GM23338 (cell line): Measurements from ENCODE around the gene IRF2. TPM values are rescaled to one million over a fixed set of nuclear protein-coding genes. Genes with fewer than 3 reads are reported as not detected.
A peak's percentile ranks its signal among the peaks of the same experiment; 100 is the strongest.

Source experiments
- ATAC-seq: fragments of 200-7000 bp; cut with Tn5 transposase; 3 replicates; pipeline ENCODE4 v1.9.1; 2020
- DNase-seq: peaks from one replicate; pipeline ENCODE4 v3.0.0-alpha.2; 2015; ENCODE audit warnings: low spot score
- H2AFZ ChIP-seq: fragments of 200-600 bp; sonication (generic); 2 replicates; pipeline ENCODE4 v1.8.0; 2016; ENCODE audit warnings: antibody characterized with exemption, mild to moderate bottlenecking, moderate library complexity
- H3F3A ChIP-seq: fragments of 200-600 bp; sonication (generic); replicated peaks from 2 replicates; pipeline ENCODE4 v1.8.0; 2017; ENCODE audit warnings: antibody characterized with exemption, mixed run types, low read depth
- H3K27ac ChIP-seq: fragments of 200-600 bp; sonication (generic); 2 replicates; pipeline ENCODE4 v1.6.1; 2016; ENCODE audit warnings: low read depth
- H3K27me3 ChIP-seq: fragments of 200-600 bp; sonication (generic); 2 replicates; pipeline ENCODE4 v1.8.0; 2016; ENCODE audit warnings: mild to moderate bottlenecking, mixed run types, moderate library complexity; ENCODE audit not compliant: insufficient read depth
- H3K36me3 ChIP-seq: fragments of 200-600 bp; sonication (generic); 2 replicates; pipeline ENCODE4 v1.8.0; 2016; ENCODE audit warnings: mild to moderate bottlenecking; ENCODE audit not compliant: insufficient read depth
- H3K4me1 ChIP-seq: fragments of 200-600 bp; sonication (generic); 2 replicates; pipeline ENCODE4 v1.8.0; 2016; ENCODE audit warnings: mild to moderate bottlenecking, moderate library complexity; ENCODE audit not compliant: insufficient read depth
- H3K4me2 ChIP-seq: fragments of 200-600 bp; sonication (generic); 2 replicates; pipeline ENCODE4 v1.7.1; 2017; ENCODE audit warnings: mixed run types
- H3K4me3 ChIP-seq: fragments of 200-600 bp; sonication (generic); 2 replicates; pipeline ENCODE4 v1.6.1; 2016; ENCODE audit warnings: mixed run types
- H3K79me2 ChIP-seq: fragments of 200-600 bp; sonication (generic); replicated peaks from 2 replicates; pipeline ENCODE4 v1.8.0; 2017; ENCODE audit warnings: mild to moderate bottlenecking; ENCODE audit not compliant: insufficient read depth
- H3K9me2 ChIP-seq: fragments of 200-600 bp; sonication (generic); 2 replicates; pipeline ENCODE4 v1.8.0; 2017; ENCODE audit not compliant: insufficient read depth
- H4K20me1 ChIP-seq: fragments of 200-600 bp; sonication (generic); replicated peaks from 2 replicates; pipeline ENCODE4 v1.8.0; 2017; ENCODE audit warnings: mild to moderate bottlenecking; ENCODE audit not compliant: insufficient read depth
- H3K27ac Mint-ChIP-seq: 2 replicates; pipeline ENCODE4 v1.8.0; 2020; ENCODE audit warnings: inconsistent platforms, mild to moderate bottlenecking, moderate library complexity, mixed read lengths
- H3K27me3 Mint-ChIP-seq: 3 replicates; pipeline ENCODE4 v1.8.0; 2022; ENCODE audit warnings: low read depth, mild to moderate bottlenecking, moderate library complexity, mixed read lengths, inconsistent platforms; ENCODE audit not compliant: insufficient read depth, poor library complexity
- H3K36me3 Mint-ChIP-seq: 3 replicates; pipeline ENCODE4 v1.8.0; 2021; ENCODE audit warnings: low read depth, mild to moderate bottlenecking, inconsistent platforms, moderate library complexity, mixed read lengths
- H3K4me1 Mint-ChIP-seq: 3 replicates; pipeline ENCODE4 v1.8.0; 2020; ENCODE audit warnings: mild to moderate bottlenecking, inconsistent platforms, mixed read lengths
- H3K4me3 Mint-ChIP-seq: 3 replicates; pipeline ENCODE4 v1.8.0; 2021; ENCODE audit warnings: moderate library complexity, mild to moderate bottlenecking, inconsistent platforms, mixed read lengths
- H3K9me3 Mint-ChIP-seq: 3 replicates; pipeline ENCODE4 v1.8.0; 2020; ENCODE audit warnings: moderate library complexity, mild to moderate bottlenecking, inconsistent platforms, mixed read lengths
- CREB1 ChIP-seq: fragments of 250-450 bp; sonication (Bioruptor Pico); IDR thresholded peaks from 2 replicates; pipeline ENCODE4 v1.5.0; 2020; ENCODE audit warnings: low read depth, mild to moderate bottlenecking, moderate library complexity
- NANOG ChIP-seq: IDR thresholded peaks from 2 replicates; pipeline ENCODE4 v1.6.1; 2016; ENCODE audit warnings: antibody characterized with exemption, borderline replicate concordance
- POLR2AphosphoS5 ChIP-seq: IDR thresholded peaks from 2 replicates; pipeline ENCODE4 v1.6.1; 2016; ENCODE audit warnings: antibody characterized with exemption, low read depth
- ZNF114 ChIP-seq: fragments of 250-450 bp; sonication (Bioruptor Pico); IDR thresholded peaks from 2 replicates; pipeline ENCODE4 v1.5.0; 2020; ENCODE audit warnings: mild to moderate bottlenecking, moderate library complexity
- ZNF331 ChIP-seq: fragments of 250-450 bp; sonication (Bioruptor Pico); IDR thresholded peaks from 2 replicates; pipeline ENCODE4 v1.5.0; 2020; ENCODE audit warnings: low read depth, mild to moderate bottlenecking, moderate library complexity
- polyA plus RNA-seq: library from polyadenylated mRNA; unstranded; fragments of >200 nt; fragmentation: Nextera tagmentation; extraction: Ambion mirVana; gene quantifications from 2 replicates; pipeline ENCODE4 v1.2.1, GENCODE V29; 2016
- total RNA-seq: library from RNA; depleted of rRNA; stranded (reverse); fragments of >200 nt; shearing (Covaris generic); gene quantifications from 2 replicates; pipeline ENCODE4 v1.2.3, GENCODE V29; 2014
- TF ChIP-seq, protein P1 (sequence below): IDR thresholded peaks from 2 replicates; pipeline ENCODE4 v1.6.1; 2016; ENCODE audit warnings: antibody characterized with exemption
- TF ChIP-seq, protein P2 (sequence below): fragments of 250-450 bp; sonication (Bioruptor Pico); IDR thresholded peaks from 2 replicates; pipeline ENCODE4 v1.5.0; 2020; ENCODE audit warnings: mild to moderate bottlenecking, moderate library complexity
- TF ChIP-seq, protein P3 (sequence below), 2 experiments: fragments of 200-600 bp in 1 of 2; sonication (generic) in 1 of 2; conservative IDR thresholded peaks; 2 replicates each; pipeline versions ENCODE4 v1.5.1 to v1.6.1; 2016 to 2017; ENCODE audit warnings: antibody characterized with exemption in 2 of 2, low read depth in 2 of 2, mild to moderate bottlenecking in 2 of 2, moderate library complexity in 1 of 2

The IRF2 gene
- total and polyA plus RNA-seq, 2 experiments from 2014 or later, result 14.7 to 15.0 TPM

GRCh38 chr4:184515606-184516005, 41.3 kb upstream of the IRF2 start:
- ATAC-seq (no peak), DNase-seq (no peak)
- no peaks in the 10 kb centered on the region for H3F3A ChIP-seq
- no peak overlapping the region for H3K27ac Mint-ChIP-seq
- no peak overlapping the region for H3K27ac ChIP-seq
- no peak overlapping the region for H2AFZ ChIP-seq
- H3K36me3 ChIP-seq, result no peaks in the 10 kb centered on the region
- no peaks in the 10 kb centered on the region for H3K27me3 ChIP-seq
- no peak overlapping the region for H3K4me3 Mint-ChIP-seq
- no peak overlapping the region for H3K4me2 ChIP-seq
- H3K79me2 ChIP-seq, result no peaks in the 10 kb centered on the region
- H4K20me1 ChIP-seq, result no peaks in the 10 kb centered on the region
- H3K36me3 Mint-ChIP-seq, result peaks cover 6% of the 10 kb centered on the region; the same call in 2 of the 3 replicates
- H3K9me2 ChIP-seq, result peaks cover 3% of the 10 kb centered on the region; the same call in 1 of the 2 replicates
- peaks cover 19% of the 10 kb centered on the region for H3K4me1 Mint-ChIP-seq
- peaks cover 18% of the 10 kb centered on the region for H3K4me1 ChIP-seq
- TF ChIP-seq ZNF114 (CRISPR knock-in tag) (no peak), POLR2AphosphoS5 (no peak), ZNF331 (CRISPR knock-in tag) (no peak)
- TF ChIP-seq, protein P1, sequence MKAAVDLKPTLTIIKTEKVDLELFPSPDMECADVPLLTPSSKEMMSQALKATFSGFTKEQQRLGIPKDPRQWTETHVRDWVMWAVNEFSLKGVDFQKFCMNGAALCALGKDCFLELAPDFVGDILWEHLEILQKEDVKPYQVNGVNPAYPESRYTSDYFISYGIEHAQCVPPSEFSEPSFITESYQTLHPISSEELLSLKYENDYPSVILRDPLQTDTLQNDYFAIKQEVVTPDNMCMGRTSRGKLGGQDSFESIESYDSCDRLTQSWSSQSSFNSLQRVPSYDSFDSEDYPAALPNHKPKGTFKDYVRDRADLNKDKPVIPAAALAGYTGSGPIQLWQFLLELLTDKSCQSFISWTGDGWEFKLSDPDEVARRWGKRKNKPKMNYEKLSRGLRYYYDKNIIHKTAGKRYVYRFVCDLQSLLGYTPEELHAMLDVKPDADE, result no peak
- H3K9me3 Mint-ChIP-seq, result peaks cover 7% of the 10 kb centered on the region; the same call in 2 of the 3 replicates
- no peak overlapping the region for H3K4me3 ChIP-seq
- H3K27me3 Mint-ChIP-seq, result peaks cover 8% of the 10 kb centered on the region

DNA sequence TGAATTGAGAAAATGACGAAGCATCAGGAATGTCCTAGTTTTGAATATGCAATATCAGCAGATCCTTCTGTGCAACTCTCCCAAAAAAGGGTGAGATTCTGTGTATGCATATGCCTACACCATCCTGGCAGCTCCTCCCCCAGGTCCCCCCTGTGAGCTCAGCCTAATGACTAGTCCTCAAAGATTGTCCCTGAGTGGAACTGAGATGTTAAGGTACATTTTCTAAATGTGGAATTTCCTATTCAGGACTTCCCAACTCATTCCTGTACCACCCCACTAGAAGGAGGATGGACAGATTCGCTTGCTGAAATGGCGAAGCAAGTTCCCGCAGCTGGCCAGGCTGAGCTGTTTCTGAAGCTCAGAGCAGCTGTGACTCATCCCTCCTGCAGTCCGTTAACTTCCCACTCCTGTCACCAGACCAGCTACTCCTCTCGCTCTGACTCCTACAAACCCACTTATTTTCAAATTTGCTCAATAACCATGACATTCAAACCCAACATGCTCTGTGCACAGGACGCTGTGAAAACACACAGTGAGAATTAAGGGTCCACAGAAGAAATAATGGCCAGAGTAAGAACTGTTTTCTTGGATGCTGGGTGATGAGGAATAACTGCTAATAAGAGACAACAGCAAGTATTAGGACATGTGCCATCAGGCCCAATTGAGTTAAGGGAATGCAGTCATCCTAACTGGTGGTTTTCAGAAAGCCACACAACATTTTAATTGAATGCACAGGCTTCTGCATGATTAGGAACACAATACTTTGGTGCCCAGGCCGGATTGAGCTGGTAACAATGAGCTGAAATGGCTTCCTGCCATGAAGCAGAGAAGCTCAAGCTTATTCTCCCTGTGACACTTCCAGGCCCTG, 40.0 kb upstream of the IRF2 start:
- DNase-seq, result no peak
- TF ChIP-seq, protein P2, sequence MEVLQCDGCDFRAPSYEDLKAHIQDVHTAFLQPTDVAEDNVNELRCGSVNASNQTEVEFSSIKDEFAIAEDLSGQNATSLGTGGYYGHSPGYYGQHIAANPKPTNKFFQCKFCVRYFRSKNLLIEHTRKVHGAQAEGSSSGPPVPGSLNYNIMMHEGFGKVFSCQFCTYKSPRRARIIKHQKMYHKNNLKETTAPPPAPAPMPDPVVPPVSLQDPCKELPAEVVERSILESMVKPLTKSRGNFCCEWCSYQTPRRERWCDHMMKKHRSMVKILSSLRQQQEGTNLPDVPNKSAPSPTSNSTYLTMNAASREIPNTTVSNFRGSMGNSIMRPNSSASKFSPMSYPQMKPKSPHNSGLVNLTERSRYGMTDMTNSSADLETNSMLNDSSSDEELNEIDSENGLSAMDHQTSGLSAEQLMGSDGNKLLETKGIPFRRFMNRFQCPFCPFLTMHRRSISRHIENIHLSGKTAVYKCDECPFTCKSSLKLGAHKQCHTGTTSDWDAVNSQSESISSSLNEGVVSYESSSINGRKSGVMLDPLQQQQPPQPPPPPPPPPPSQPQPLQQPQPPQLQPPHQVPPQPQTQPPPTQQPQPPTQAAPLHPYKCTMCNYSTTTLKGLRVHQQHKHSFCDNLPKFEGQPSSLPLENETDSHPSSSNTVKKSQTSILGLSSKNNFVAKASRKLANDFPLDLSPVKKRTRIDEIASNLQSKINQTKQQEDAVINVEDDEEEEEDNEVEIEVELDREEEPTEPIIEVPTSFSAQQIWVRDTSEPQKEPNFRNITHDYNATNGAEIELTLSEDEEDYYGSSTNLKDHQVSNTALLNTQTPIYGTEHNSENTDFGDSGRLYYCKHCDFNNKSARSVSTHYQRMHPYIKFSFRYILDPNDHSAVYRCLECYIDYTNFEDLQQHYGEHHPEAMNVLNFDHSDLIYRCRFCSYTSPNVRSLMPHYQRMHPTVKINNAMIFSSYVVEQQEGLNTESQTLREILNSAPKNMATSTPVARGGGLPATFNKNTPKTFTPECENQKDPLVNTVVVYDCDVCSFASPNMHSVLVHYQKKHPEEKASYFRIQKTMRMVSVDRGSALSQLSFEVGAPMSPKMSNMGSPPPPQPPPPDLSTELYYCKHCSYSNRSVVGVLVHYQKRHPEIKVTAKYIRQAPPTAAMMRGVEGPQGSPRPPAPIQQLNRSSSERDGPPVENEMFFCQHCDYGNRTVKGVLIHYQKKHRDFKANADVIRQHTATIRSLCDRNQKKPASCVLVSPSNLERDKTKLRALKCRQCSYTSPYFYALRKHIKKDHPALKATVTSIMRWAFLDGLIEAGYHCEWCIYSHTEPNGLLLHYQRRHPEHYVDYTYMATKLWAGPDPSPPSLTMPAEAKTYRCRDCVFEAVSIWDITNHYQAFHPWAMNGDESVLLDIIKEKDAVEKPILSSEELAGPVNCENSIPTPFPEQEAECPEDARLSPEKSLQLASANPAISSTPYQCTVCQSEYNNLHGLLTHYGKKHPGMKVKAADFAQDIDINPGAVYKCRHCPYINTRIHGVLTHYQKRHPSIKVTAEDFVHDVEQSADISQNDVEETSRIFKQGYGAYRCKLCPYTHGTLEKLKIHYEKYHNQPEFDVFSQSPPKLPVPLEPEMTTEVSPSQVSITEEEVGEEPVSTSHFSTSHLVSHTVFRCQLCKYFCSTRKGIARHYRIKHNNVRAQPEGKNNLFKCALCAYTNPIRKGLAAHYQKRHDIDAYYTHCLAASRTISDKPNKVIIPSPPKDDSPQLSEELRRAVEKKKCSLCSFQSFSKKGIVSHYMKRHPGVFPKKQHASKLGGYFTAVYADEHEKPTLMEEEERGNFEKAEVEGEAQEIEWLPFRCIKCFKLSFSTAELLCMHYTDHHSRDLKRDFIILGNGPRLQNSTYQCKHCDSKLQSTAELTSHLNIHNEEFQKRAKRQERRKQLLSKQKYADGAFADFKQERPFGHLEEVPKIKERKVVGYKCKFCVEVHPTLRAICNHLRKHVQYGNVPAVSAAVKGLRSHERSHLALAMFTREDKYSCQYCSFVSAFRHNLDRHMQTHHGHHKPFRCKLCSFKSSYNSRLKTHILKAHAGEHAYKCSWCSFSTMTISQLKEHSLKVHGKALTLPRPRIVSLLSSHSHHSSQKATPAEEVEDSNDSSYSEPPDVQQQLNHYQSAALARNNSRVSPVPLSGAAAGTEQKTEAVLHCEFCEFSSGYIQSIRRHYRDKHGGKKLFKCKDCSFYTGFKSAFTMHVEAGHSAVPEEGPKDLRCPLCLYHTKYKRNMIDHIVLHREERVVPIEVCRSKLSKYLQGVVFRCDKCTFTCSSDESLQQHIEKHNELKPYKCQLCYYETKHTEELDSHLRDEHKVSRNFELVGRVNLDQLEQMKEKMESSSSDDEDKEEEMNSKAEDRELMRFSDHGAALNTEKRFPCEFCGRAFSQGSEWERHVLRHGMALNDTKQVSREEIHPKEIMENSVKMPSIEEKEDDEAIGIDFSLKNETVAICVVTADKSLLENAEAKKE (CRISPR knock-in tag), result no peak
- no peak for TF ChIP-seq ZNF331 (CRISPR knock-in tag)
- TF ChIP-seq CREB1, result no peak
- no peak for TF ChIP-seq NANOG
- TF ChIP-seq, protein P3, sequence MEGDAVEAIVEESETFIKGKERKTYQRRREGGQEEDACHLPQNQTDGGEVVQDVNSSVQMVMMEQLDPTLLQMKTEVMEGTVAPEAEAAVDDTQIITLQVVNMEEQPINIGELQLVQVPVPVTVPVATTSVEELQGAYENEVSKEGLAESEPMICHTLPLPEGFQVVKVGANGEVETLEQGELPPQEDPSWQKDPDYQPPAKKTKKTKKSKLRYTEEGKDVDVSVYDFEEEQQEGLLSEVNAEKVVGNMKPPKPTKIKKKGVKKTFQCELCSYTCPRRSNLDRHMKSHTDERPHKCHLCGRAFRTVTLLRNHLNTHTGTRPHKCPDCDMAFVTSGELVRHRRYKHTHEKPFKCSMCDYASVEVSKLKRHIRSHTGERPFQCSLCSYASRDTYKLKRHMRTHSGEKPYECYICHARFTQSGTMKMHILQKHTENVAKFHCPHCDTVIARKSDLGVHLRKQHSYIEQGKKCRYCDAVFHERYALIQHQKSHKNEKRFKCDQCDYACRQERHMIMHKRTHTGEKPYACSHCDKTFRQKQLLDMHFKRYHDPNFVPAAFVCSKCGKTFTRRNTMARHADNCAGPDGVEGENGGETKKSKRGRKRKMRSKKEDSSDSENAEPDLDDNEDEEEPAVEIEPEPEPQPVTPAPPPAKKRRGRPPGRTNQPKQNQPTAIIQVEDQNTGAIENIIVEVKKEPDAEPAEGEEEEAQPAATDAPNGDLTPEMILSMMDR (conservative IDR thresholded peaks at IDR 0.05; ENCODE audit: low read depth in 2 of 2), result no peak

More for the DNA sequence above, 40.0 kb upstream of the IRF2 start:
- Histone ChIP-seq H3K36me3 (no peaks in the 10 kb centered on the region), H3F3A (no peaks in the 10 kb centered on the region), H3K4me3 (no peak overlapping the region), H4K20me1 (no peaks in the 10 kb centered on the region), H3K27me3 (no peaks in the 10 kb centered on the region), H2AFZ (peak overlapping the region; percentile 63; the same call in 1 of the 2 replicates), H3K79me2 (no peaks in the 10 kb centered on the region), H3K4me1 (peaks cover 18% of the 10 kb centered on the region), H3K9me2 (peaks cover 3% of the 10 kb centered on the region; the same call in 1 of the 2 replicates), H3K27ac (no peak overlapping the region), H3K4me2 (no peak overlapping the region)
- peaks cover 8% of the 10 kb centered on the region for H3K27me3 Mint-ChIP-seq
- peaks cover 13% of the 10 kb centered on the region; the same call in 2 of the 3 replicates for H3K9me3 Mint-ChIP-seq
- peaks cover 19% of the 10 kb centered on the region for H3K4me1 Mint-ChIP-seq
- no peak overlapping the region for H3K4me3 Mint-ChIP-seq
- H3K27ac Mint-ChIP-seq, result no peak overlapping the region
- peaks cover 11% of the 10 kb centered on the region; the same call in 2 of the 3 replicates for H3K36me3 Mint-ChIP-seq
- ATAC-seq, result no peak
